ENCODE measurements around the gene DTYMK.

DNA sequence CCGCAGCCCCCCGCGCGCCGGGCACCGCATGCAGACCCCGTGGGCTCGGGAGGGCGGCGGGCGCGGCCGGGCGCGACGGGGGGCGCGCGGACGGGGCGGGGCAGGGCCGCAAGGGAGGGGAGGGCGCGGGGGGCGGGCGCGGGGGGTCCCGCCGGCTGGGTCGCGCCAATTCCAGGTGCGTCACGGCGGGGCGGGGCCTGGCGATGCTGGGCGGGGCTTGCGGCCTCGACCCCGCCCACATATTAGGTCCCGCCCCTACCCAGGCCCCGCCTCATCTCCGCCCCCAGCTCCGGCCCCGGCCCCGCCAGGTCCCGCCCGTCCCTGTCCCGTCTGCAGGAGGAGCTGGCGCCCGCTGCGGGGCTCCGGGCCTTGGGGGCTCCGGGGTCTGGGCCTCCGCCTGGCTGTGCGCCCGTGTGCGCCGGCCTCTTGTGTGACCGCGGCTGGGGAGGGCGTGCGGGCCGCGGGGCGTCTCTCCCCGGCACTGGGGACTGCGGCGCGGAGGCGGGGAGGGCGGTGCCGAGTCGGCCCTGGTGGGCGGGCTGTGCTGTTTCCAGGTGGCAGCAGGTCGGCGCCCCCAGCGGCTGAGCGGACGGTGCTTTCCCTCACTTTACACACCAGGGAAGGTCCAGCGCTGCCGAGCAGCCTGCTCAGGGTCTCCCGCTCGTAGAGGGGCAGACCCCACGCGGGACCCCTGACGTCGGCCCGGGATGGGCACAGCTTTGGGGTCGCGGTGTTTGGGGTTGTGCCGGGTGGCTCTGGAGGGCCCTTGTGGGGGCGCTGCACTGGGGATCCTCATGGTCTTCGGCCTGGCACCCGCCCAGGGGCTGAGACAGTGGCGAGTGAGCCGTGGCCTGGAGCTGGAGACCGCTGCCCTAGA lies 15.8 kb upstream of the DTYMK start:
- TF ChIP-seq, protein P1, sequence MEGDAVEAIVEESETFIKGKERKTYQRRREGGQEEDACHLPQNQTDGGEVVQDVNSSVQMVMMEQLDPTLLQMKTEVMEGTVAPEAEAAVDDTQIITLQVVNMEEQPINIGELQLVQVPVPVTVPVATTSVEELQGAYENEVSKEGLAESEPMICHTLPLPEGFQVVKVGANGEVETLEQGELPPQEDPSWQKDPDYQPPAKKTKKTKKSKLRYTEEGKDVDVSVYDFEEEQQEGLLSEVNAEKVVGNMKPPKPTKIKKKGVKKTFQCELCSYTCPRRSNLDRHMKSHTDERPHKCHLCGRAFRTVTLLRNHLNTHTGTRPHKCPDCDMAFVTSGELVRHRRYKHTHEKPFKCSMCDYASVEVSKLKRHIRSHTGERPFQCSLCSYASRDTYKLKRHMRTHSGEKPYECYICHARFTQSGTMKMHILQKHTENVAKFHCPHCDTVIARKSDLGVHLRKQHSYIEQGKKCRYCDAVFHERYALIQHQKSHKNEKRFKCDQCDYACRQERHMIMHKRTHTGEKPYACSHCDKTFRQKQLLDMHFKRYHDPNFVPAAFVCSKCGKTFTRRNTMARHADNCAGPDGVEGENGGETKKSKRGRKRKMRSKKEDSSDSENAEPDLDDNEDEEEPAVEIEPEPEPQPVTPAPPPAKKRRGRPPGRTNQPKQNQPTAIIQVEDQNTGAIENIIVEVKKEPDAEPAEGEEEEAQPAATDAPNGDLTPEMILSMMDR (IDR thresholded peaks at IDR 0.05) = peak in 5 of 6 experiments; percentile 22 to 51 (median 31)
- TF ChIP-seq POLR2A (IDR thresholded peaks at IDR 0.05) = no peak
